Esophagus squamous epithelium (tissue), 4 donors: Measurements from ENCODE around the gene TP53AIP1.

Source experiments
- CTCF ChIP-seq, 6 experiments: fragments of 450-650 bp in 4 of 6; fragments of 200-600 bp in 2 of 6; sonication (generic) in 2 of 6; IDR thresholded peaks; one replicate each; pipeline ENCODE4 v1.5.1; 2016 to 2019; ENCODE audit warnings: antibody characterized with exemption in 6 of 6, mild to moderate bottlenecking in 4 of 6, moderate library complexity in 4 of 6
- POLR2A ChIP-seq, 4 donors: fragments of 450-650 bp; IDR thresholded peaks; one replicate each; pipeline ENCODE4 v1.6.1; 2017; ENCODE audit warnings: antibody characterized with exemption in 4 of 4, mild to moderate bottlenecking in 4 of 4, moderate library complexity in 3 of 4

DNA sequence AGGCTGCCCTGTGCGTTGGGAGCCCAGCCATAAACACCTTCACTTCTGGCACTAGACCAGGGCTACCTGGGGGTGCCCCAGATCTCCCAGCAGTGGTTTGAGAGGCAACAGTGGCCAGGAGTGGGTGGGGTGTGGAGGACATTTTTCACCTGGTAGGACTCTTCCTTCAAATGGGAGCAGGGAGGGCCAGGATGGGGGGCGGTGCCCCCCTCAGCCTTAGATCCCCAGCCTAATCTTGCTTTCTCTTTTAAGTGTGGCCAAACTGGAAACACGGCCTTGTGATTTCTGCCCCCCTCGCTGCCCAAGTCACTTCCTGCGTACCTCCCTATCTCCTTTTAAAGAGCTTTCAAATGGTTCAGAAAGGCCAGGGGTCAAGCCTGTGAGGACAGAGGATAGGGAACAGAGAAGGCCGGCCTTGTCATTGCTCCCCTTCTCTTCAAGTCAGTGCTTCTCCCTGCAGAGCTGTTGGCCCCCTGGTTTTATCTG lies 50.7 kb downstream of the TP53AIP1 start:
- TF ChIP-seq CTCF (IDR thresholded peaks at IDR 0.05) (no peak), POLR2A (IDR thresholded peaks at IDR 0.05) (no peak)
